Epithelial cell of prostate (primary cell): ENCODE measurements around the gene NKX6-2.
"Not testable (repeated sequence)": the region's sequence is repeated elsewhere in the genome, so short reads cannot be mapped to it uniquely, and the experiment has no call there.

Experiments used
- DNase-seq: peaks from one replicate; pipeline ENCODE4 v3.0.0-alpha.2; 2011; ENCODE audit warnings: low read depth, low spot score
- H3K27ac ChIP-seq: fragments of 450-650 bp; 2 replicates; pipeline ENCODE4 v1.5.1; 2017; ENCODE audit warnings: mild to moderate bottlenecking

NKX6-2 gene

DNA sequence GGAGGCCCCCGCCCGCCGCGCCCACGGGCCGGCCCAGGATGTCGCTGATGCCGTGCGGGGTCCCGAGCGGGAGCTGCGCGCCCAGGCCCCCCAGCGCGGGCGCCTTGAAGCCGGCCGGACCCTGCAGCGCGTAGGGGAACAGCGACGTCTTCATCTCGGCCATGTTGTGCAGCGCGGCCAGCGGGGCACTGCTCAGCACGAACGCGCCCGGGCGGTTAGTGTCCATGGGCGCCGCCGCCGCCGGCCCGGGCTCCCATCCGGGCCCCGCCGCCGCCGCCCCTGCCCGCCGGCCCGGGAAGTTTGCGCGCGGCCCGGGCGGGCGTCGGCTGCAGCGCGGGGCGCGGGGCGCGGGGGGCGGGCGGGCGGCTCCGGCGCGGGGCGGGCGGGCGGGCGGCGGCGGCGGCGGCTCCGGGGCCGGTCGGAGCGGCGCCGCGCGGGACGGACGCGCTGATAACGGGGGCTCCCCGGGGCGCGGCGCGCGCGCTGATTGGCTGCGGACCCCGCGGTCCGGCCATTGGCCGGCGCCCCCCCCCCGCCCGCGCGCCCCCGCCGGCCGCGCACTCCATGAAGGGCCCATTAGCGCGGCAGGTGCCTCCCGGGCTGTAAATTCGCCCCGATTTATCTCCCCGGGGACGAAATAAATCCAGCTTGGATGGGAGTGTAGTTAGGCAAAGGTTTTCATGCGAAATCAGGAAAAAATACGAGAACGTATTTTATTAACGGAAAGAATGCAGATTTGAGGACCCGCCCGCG, at the start of gene NKX6-2:
TSS of gene NKX6-2 (minus strand) at position 425 of the 753 bp plus-strand sequence. CDS start at position 226, 199 bp downstream.
- DNase-seq = no peak
- H3K27ac ChIP-seq = no peak within 1 kb of the TSS

GRCh38 chr10:132834891-132835847, 49.2 kb upstream of the NKX6-2 start:
- no peak for DNase-seq
- no peak overlapping the region for H3K27ac ChIP-seq

- H3K27ac ChIP-seq = no peak overlapping the region
- no peak for DNase-seq
These were observed 48.4 kb upstream of the NKX6-2 start for GRCh38 chr10:132834311-132834761.

GRCh38 chr10:132833421-132834111, 47.6 kb upstream of the NKX6-2 start:
- H3K27ac ChIP-seq = no peak overlapping the region
- no peak for DNase-seq

- DNase-seq = no peak
- no peak overlapping the region for H3K27ac ChIP-seq
These were observed 46.4 kb upstream of the NKX6-2 start for GRCh38 chr10:132832186-132832969.

DNA sequence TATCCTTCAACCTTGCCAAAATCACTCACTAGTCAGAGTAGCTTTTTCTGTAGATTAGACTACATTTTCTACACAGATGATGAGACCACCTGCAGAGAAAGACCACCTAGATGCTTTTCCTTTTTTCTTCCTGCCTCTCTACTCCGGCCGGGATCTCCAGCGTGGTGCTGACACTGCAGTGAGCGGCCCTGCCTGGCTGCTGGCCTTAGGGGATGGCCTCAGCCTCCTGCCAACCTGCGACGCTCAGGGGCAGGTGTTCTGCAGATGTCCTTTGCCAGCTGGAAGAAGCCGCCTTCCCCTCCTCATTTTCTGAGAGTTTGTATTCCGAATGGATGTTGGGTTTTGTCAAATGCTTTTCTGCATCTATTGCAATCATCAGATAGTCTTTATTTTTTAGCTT, 43.5 kb upstream of the NKX6-2 start:
- H3K27ac ChIP-seq = no peak overlapping the region
- DNase-seq = no peak

DNA sequence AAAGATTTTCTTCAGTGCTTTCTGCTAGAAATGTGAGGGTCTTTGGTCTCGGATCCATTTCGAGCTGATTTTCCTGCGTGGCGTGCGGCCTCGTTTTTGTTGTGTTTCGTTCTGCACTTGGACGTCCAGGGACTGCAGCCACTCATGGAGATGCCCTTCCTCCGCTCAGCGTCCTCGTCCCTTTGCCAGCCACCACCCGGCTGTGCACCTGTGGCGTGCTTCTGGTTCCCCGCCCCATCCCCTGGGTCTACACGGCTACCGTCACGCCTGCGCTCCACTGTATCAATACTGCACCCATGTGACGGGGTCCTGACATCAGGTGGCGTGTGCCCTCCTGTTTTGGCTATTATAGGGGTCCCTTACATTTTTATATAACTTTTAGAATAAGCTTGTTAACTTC, 42.7 kb upstream of the NKX6-2 start:
- DNase-seq = no peak
- no peak overlapping the region for H3K27ac ChIP-seq

DNA sequence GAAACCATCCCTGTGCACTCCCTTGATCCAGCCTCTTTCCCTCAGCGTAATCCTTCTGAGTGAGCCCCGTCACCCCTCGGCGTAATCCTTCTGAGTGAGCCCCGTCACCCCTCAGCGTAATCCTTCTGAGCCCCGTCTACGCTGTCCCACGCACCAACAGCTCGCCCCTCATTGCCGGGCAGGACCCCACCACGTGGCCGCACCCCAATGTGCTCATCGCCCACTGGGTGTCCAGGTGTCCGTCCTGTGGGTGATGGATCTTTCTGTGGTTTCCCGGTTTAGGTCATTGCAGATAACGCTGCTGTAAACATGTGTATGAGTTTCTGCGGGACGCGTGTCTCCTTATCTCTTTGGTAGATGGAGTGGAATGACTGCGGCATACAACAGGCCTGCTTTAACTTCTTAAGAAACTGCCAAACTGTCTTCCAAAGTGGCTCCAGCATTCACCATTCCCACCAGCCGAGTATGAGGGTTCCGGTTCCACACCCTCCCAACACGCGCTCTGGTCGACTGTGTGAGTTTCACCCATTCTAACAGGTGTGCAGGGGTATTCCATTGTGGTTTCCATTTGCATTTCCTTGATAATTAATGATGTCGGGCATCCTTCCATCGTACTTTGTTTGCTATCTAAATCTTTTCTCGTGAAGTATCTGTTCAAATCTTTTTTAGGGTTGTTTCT, 42.1 kb upstream of the NKX6-2 start:
- no peak for DNase-seq
- H3K27ac ChIP-seq = no peak overlapping the region

DNA sequence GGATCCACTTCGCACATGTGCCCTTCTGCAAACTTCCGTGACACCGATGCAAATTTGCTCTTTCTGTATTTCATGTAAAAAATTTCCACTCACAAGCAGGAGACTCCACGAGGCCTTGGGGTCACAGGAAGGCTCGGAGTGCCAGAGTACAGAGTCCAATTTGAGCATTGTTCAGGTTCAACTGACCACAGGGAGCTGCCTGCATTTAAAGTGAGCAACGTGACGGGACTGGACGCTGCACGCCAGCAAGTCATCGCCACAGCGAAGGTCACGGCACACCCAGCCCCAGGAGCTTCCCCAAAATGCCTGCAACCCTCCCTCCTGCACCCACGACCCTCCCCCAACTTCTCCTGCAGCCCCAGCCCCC, 41.5 kb upstream of the NKX6-2 start:
- no peak for DNase-seq
- H3K27ac ChIP-seq = no peak overlapping the region

DNA sequence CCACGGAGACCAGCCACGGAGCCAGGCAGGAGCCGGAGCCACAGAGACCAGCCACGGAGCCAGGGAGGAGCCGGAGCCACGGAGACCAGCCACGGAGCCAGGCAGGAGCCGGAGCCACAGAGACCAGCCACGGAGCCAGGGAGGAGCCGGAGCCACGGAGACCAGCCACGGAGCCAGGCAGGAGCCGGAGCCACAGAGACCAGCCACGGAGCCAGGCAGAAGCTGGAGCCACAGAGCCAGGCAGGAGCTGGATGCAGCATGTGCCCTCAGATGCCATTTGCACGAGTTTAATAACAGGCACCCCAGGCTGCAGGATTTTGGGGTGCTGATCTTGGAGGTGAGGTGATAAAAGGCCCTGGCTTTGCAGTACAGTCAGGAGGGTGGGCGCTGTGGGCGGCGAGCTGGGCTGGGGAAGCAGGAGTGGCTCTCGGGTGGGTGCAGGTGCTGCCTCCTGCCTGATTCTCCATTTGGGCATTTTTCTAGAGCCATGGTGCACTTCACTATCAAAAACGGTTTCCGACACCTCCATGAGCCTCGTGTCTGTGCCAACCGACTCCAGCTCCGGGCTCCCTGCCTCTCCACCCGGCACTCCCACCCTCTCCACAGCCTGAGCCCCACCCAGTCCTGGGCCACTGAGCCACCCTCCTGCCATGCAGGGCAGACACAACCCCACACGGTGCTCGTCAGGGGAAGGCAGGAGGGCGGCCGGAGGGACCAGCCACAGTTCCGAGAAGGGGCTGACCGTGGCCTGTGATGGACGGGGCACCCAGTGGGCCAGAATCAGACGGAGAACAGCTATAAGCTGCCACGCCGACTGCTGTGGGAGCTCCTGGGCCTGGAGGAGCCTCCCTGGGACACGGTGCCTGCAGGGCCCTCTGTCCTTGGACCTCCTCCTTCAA, 40.8 kb upstream of the NKX6-2 start:
- no peak for DNase-seq
- no peak overlapping the region for H3K27ac ChIP-seq

DNA sequence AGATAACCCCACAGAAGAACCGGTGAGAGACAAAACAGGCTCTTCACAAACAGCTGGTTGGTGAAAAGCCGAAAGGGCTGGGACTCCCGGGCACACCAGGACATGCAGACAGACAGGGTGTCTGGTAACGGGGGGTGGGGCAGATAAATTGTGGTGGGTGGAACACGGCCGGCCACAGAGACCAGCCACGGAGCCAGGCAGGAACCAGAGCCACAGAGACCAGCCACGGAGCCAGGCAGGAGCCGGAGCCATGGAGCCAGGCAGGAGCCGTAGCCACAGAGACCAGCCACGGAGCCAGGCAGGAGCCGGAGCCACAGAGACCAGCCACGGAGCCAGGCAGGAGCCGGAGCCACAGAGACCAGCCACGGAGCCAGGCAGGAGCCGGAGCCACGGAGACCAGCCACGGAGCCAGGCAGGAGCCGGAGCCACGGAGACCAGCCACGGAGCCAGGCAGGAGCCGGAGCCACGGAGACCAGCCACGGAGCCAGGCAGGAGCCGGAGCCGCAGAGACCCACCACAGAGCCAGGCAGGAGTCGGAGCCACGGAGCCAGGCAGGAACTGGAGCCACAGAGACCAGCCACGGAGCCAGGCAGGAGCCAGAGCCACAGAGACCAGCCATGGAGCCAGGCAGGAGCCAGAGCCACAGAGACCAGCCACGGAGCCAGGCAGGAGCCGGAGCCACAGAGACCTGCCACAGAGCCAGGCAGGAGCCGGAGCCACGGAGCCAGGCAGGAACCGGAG, 40.0 kb upstream of the NKX6-2 start:
- H3K27ac ChIP-seq, DNase-seq: not testable (repeated sequence)

DNA sequence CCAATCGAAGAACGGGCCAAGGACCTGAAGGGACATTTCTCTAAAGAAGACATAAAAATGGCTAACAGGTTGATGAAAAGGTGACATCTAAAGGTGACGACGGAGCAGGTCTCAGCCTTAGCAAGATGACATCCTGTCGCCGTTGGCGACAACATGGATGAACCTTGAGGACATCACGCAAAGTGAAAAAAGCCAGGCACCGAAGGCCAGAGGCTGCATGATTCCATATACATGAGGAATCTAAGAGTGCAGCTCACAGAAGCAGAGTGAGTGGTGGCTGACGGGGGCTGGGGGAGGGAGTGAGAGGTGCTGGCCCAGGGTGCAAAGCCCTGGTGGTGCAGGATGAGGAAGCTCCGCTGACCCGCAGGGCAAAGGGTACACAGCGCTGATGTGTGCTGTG, 34.1 kb upstream of the NKX6-2 start:
- no peak for DNase-seq
- H3K27ac ChIP-seq = no peak overlapping the region

GRCh38 chr10:132817701-132818211, 31.8 kb upstream of the NKX6-2 start:
- H3K27ac ChIP-seq = no peak overlapping the region
- no peak for DNase-seq

- H3K27ac ChIP-seq = no peak overlapping the region
- DNase-seq = no peak
These were observed 30.8 kb upstream of the NKX6-2 start for GRCh38 chr10:132816718-132817117.

DNA sequence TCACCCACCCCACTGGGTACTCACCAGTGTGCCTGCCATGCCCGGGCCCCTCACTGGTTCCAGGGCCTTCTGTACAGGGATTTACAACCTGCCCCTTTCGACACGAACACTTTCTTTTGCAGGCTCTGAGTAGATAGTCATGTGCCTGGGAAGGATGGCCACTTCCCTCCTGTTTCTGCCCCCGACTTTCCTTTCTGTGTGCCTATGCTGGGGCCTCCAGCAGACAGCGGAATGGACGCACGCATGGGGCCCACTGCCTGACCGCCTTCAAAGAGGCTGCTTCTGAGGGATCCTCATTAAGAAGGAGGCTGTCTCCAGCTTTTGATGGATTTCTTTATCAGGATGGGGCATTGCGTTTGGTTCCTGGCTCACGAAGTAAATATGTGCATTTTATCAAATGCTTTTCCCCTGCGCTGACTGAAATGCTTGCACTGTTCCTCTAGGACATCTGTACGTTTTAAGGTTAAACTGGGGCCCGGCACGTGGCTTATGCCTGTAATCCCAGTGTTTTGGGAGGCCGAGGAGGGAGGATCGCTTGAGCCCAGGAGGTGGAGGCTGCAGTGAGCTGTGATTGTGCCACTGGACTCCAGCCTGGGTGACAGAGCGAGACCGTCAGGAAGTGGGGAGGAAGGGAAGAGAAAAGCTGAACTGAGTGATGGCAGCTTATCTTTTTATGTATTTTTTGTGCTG, 29.4 kb upstream of the NKX6-2 start:
- H3K27ac ChIP-seq = no peak overlapping the region
- DNase-seq = no peak

- DNase-seq = no peak
These were observed 28.5 kb upstream of the NKX6-2 start for GRCh38 chr10:132814469-132814856.

More at GRCh38 chr10:132814469-132814856, 28.5 kb upstream of the NKX6-2 start:
- no peak overlapping the region for H3K27ac ChIP-seq
